Heart left ventricle (tissue), 13 donors: ENCODE results near the gene NPHP1.
"Not testable (repeated sequence)": the region's sequence is repeated elsewhere in the genome, so short reads cannot be mapped to it uniquely, and the experiment has no call there.

Experiments used
- POLR2A ChIP-seq, 2 donors: fragments of 450-650 bp; IDR thresholded peaks; one replicate each; pipeline ENCODE4 v1.6.1; 2017; ENCODE audit warnings: antibody characterized with exemption in 2 of 2, mild to moderate bottlenecking in 2 of 2, moderate library complexity in 2 of 2
- TF ChIP-seq, protein P1 (sequence below), 12 donors: fragments of 200-600 bp; sonication (generic) in 4 of 12; IDR thresholded peaks; one replicate each; pipeline versions ENCODE4 v1.5.0 to v1.8.0; 2018 to 2022; ENCODE audit warnings: antibody characterized with exemption in 12 of 12, mild to moderate bottlenecking in 5 of 12
- donor health status: ischemic (EF 13 %, LVEDD 7.1; RV severe dilation, severe dysfunction).
- donor health status: DM: no; HTN: yes; CAD: no.
- donor health status: DM: no; HTN: no; CAD: no.
- donor health status: ischemic (EF 25% LVEDD 6.9; RV normal size, moderate dysfunction).
- donor health status: ischemic (EF 25% LVEDD 5.7; RV mildly dilated, moderate dysfunction).
- donor health status: ischemic (EF 35%, LVEDD 5.7; RV mildly dilated, moderate dysfunction).
- donor health status: nonischemic (EF 11% LVEDD 7.7; RV severe dilation, severe dysfunction).
- donor health status: DM: yes; HTN: yes; CAD: no.
- donor health status: PGD.
- donor health status: ischemic (EF 29% LVEDD 5.4; RV normal size, mild dysfunction).
- donor health status: nonischemic (EF 23%, LVEDD 6.1; RV moderate dilation, normal function).

DNA sequence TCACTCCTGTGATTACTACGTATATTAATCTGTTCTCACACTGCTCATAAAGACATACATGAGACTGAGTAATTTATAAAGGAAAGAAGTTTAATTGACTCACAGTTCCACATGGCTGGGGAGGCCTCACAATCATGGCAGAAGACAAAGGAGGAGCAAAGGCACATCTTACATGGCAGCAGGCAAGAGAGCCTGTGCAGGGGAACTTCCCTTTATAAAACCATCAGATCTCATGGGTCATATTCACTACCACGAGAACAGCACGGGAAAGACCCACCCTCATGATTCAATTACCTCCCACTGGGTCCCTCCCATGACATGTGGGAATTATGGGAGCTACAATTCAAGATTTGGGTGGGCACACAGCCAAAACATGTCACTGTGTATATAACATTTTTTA is 8.7 kb upstream of the NPHP1 start:
- TF ChIP-seq POLR2A (IDR thresholded peaks at IDR 0.05), result not testable (repeated sequence)
- TF ChIP-seq, protein P1, sequence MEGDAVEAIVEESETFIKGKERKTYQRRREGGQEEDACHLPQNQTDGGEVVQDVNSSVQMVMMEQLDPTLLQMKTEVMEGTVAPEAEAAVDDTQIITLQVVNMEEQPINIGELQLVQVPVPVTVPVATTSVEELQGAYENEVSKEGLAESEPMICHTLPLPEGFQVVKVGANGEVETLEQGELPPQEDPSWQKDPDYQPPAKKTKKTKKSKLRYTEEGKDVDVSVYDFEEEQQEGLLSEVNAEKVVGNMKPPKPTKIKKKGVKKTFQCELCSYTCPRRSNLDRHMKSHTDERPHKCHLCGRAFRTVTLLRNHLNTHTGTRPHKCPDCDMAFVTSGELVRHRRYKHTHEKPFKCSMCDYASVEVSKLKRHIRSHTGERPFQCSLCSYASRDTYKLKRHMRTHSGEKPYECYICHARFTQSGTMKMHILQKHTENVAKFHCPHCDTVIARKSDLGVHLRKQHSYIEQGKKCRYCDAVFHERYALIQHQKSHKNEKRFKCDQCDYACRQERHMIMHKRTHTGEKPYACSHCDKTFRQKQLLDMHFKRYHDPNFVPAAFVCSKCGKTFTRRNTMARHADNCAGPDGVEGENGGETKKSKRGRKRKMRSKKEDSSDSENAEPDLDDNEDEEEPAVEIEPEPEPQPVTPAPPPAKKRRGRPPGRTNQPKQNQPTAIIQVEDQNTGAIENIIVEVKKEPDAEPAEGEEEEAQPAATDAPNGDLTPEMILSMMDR (IDR thresholded peaks at IDR 0.05), result not testable (repeated sequence)
